NCI-H2107 (cell line): ENCODE data around the gene CEACAM18.

ENCODE experiments used
- DNase-seq: peaks from one replicate; lab custom pipeline; 2025; lab: John Stamatoyannopoulos, UW

CEACAM18 gene

DNA sequence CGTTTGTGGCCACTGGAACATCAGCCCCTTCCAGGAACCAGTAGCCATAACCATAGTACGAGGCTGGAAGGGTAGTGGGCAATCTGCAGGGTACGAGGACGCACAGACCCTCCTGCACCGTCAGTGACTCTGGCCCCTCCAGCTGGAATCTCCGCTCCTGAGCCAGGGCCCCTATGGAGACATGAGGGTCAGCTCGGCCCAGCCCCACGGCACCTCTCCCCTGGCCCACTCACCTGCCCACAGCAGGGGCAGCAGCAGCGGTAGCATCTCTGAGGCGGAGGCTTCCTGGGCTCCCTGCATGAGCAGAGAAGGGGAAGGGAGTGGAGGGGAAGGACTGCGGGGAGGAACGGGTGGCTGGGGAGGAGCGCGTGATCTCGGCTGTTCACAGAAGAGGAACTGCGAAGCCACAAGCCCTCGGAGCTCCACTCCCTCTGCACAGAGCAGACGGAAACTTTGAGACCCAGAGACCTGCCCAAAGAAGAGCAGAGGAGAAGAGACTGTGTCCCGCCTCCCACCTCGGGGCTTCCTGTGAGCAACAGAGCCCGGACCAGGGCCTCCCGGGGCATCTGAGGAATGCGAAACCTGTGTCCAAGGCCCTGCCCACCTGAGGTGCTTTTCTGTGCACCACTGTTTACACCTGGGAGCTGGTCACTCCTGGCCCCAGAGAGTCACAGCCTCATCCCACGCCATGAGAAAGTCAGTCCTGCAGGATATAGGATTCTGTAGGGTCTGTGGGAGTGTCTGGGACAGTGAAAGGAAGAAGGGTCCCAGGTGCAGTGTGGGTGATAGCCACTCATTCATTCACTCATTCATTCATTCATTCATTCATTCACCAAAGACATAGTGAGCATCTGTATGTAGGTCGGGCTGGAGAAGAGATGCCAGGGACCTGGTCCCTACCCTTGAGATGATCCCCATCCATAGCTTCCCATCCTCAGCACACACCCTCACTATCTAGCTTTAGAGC, 53.3 kb downstream of the CEACAM18 start, which contains the start of gene SIGLEC6:
Gene SIGLEC6 (minus strand): TSS at position 322 of the 967 bp plus-strand sequence. CDS start 22 bp downstream, at position 300.
- DNase-seq, result no peak

DNA sequence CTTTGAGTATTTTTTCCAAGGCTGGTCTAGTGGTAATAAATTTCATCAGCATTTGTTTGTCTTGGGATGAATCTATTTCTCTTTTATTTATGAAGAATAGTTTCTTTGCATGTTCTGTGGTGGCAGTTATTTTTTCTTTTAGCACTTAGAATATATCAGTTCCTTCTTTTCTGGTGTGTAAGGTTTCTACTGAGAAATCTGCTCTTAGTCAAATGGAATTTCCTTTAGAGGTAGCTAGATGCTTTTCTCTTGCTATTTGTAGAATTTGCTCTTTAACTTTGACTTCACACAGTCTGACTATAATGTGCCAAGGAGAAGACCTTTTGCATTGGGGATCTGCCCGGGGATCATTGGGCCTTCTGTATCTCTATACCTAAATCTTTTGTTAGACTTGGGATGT, 57.2 kb downstream of the CEACAM18 start:
- no peak for DNase-seq

DNA sequence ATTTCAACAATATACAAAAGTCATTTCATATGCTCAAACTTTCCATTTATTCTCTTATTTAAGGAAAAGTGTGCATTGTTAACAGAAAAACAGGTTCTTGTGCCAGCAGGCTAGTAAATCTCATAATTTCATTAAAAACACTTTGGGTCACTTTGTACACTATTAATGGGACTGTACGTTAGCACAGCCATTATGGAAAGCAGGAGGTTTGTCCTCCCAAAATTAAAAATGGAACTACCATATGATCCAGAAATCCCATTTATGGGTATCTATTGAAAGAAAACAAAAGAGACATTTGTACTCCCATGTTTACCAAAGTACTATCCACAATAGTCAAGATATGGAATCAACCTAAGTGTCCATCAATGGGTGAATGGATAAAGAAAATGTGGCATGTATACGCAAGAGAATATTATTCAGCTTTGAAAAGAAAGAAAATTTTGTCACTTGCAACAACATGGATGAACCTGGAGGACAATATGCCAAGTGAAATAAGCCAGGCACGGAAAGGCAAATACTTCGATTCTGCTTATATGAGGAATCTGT, 61.6 kb downstream of the CEACAM18 start:
- DNase-seq, result no peak
